HepG2 (cell line): ENCODE measurements around the gene MYO7B. TPM values are rescaled to one million over a fixed set of nuclear protein-coding genes. Genes with fewer than 3 reads are reported as not detected.

Experiments used
- ARID2 ChIP-seq: sonication (generic); formaldehyde crosslinking; IDR thresholded peaks from 2 replicates; pipeline ENCODE4 v1.8.1; 2022; ENCODE audit warnings: mild to moderate bottlenecking, missing genetic modification reagents, borderline replicate concordance
- ATF7-NPFF ChIP-seq: sonication (generic); formaldehyde crosslinking; IDR thresholded peaks from 2 replicates; pipeline ENCODE4 v1.8.1; 2023; ENCODE audit warnings: mild to moderate bottlenecking, low read depth, missing genetic modification reagents, moderate library complexity
- BRF2 ChIP-seq: sonication (generic); formaldehyde crosslinking; IDR thresholded peaks from 2 replicates; pipeline ENCODE4 v1.8.1; 2022; ENCODE audit warnings: mild to moderate bottlenecking, missing genetic modification reagents
- DNMT1 ChIP-seq: sonication (generic); formaldehyde crosslinking; IDR thresholded peaks from 2 replicates; pipeline ENCODE4 v1.5.1; 2020; ENCODE audit warnings: mild to moderate bottlenecking, missing genetic modification reagents
- HNF4G ChIP-seq, 2 experiments: sonication (generic) in 1 of 2; formaldehyde crosslinking in 1 of 2; IDR thresholded peaks; 2 replicates each; pipeline versions ENCODE4 v1.4.0 to v1.6.1; 2011 to 2020; ENCODE audit warnings: borderline replicate concordance in 2 of 2, low read depth in 2 of 2, mild to moderate bottlenecking in 2 of 2, low read length in 1 of 2, missing genetic modification reagents in 1 of 2, moderate library complexity in 1 of 2
- KDM5A ChIP-seq: fragments of 200-600 bp; sonication (generic); IDR thresholded peaks from 2 replicates; pipeline ENCODE4 v1.7.0; 2018; ENCODE audit warnings: antibody characterized with exemption, mild to moderate bottlenecking, low read length, borderline replicate concordance
- KMT2B ChIP-seq: IDR thresholded peaks from 2 replicates; pipeline ENCODE4 v1.6.1; 2016; ENCODE audit warnings: missing genetic modification reagents, missing compliant biosample characterization
- PBX2 ChIP-seq: IDR thresholded peaks from 2 replicates; pipeline ENCODE4 v1.6.1; 2016; ENCODE audit warnings: control low read depth
- PCBP2 ChIP-seq: fragments of 200-400 bp; formaldehyde crosslinking; optimal IDR thresholded peaks from 2 replicates; pipeline ENCODE3; 2018; ENCODE audit warnings: low read length, low read depth; ENCODE audit not compliant: poor library complexity, severe bottlenecking
- PRDM10 ChIP-seq: sonication (generic); formaldehyde crosslinking; IDR thresholded peaks from 2 replicates; pipeline ENCODE4 v1.4.0; 2020; ENCODE audit warnings: low read depth, missing genetic modification reagents
- SOX6 ChIP-seq, 2 experiments: fragments of 450-650 bp in 1 of 2; sonication (generic) in 1 of 2; formaldehyde crosslinking in 1 of 2; IDR thresholded peaks; 2 replicates each; pipeline versions ENCODE4 v1.4.0 to v1.6.1; 2017 to 2020; ENCODE audit warnings: antibody characterized with exemption in 1 of 2, mild to moderate bottlenecking in 1 of 2, missing genetic modification reagents in 1 of 2
- ZFYVE20 ChIP-seq: sonication (generic); formaldehyde crosslinking; IDR thresholded peaks from 2 replicates; pipeline ENCODE4 v1.8.0; 2023; ENCODE audit warnings: low read depth, mild to moderate bottlenecking, moderate library complexity, missing genetic modification reagents, borderline replicate concordance
- ZNF235 ChIP-seq: sonication (generic); formaldehyde crosslinking; IDR thresholded peaks from 2 replicates; pipeline ENCODE4 v1.8.1; 2023; ENCODE audit warnings: mild to moderate bottlenecking, missing genetic modification reagents, borderline replicate concordance
- ZNF317 ChIP-seq: sonication (generic); formaldehyde crosslinking; IDR thresholded peaks from 2 replicates; pipeline ENCODE4 v1.5.0; 2020; ENCODE audit warnings: mild to moderate bottlenecking, missing genetic modification reagents
- ZNF614 ChIP-seq: IDR thresholded peaks from 2 replicates; pipeline ENCODE4 v1.6.1; 2018; ENCODE audit warnings: missing biosample characterization, missing genetic modification reagents, inconsistent platforms, borderline replicate concordance
- ZNF770 ChIP-seq: sonication (generic); formaldehyde crosslinking; IDR thresholded peaks from 2 replicates; pipeline ENCODE4 v1.5.0; 2020; ENCODE audit warnings: mild to moderate bottlenecking, missing genetic modification reagents
- ZSCAN5A ChIP-seq: sonication (generic); formaldehyde crosslinking; IDR thresholded peaks from 2 replicates; pipeline ENCODE4 v1.8.0; 2022; ENCODE audit warnings: mild to moderate bottlenecking, missing genetic modification reagents, borderline replicate concordance
- polyA plus RNA-seq, 8 experiments: library from polyadenylated mRNA; depleted of rRNA in 3 of 8; stranded (reverse) in 7 of 8; unstranded in 1 of 8; fragments of >200 nt; fragmentation: Illumina TruSeq in 4 of 8; extraction: Trizol in 4 of 8; gene quantifications; 2 replicates each; pipeline versions ENCODE4 v1.2.1 to v1.2.3, GENCODE V29; 2011 to 2016; ENCODE audit warnings: low read depth in 4 of 8, missing spikeins in 1 of 8, mixed read lengths in 1 of 8; ENCODE audit not compliant: insufficient read depth in 1 of 8
- total RNA-seq, 5 experiments: library from RNA; depleted of rRNA; stranded (reverse); fragments of >200 nt; fragmentation: Illumina TruSeq; extraction: Trizol; gene quantifications; 2 replicates each; pipeline ENCODE4 v1.2.3, GENCODE V29; 2016; ENCODE audit warnings: low read depth in 1 of 5

The MYO7B gene
- total and polyA plus RNA-seq, 2 of the 13 experiments (the other 11 are each of a cell fraction or from before 2014, with no cell fraction given), result not detected

GRCh38 chr2:127525691-127526131 is 9.8 kb upstream of the MYO7B start (continued):
- TF ChIP-seq PCBP2 (no peak), DNMT1 (0 out of 2 replicates have a peak, but pooled peaks have one; percentile 26), SOX6 (IDR thresholded peaks at IDR 0.05) (no peak), SOX6 (CRISPR knock-in tag; IDR thresholded peaks at IDR 0.05) (0 out of 2 replicates have a peak, but pooled peaks have one; percentile 14), ZFYVE20 (CRISPR knock-in tag) (0 out of 2 replicates have a peak, but pooled peaks have one; percentile 73), KDM5A (0 out of 2 replicates have a peak, but pooled peaks have one; percentile 16), PBX2 (CRISPR knock-in tag) (0 out of 2 replicates have a peak, but pooled peaks have one; percentile 22), KMT2B (no peak), BRF2 (CRISPR knock-in tag) (0 out of 2 replicates have a peak, but pooled peaks have one; percentile 10), ZSCAN5A (CRISPR knock-in tag) (peak; percentile 25; the same call in 1 of the 2 replicates), ATF7-NPFF (CRISPR knock-in tag) (peak; percentile 92; the same call in 1 of the 2 replicates), ZNF614 (CRISPR knock-in tag) (0 out of 2 replicates have a peak, but pooled peaks have one; percentile 5), ZNF317 (peak; percentile 51; the same call in 1 of the 2 replicates), PRDM10 (CRISPR knock-in tag) (0 out of 2 replicates have a peak, but pooled peaks have one; percentile 15), HNF4G (IDR thresholded peaks at IDR 0.05; ENCODE audit: borderline replicate concordance, low read depth, low read length) (0 out of 2 replicates have a peak, but pooled peaks have one; percentile 2), HNF4G (CRISPR knock-in tag; IDR thresholded peaks at IDR 0.05; ENCODE audit: borderline replicate concordance, low read depth) (no peak), ARID2 (peak; percentile 78; the same call in 1 of the 2 replicates), ZNF770 (0 out of 2 replicates have a peak, but pooled peaks have one; percentile 9), ZNF235 (CRISPR knock-in tag) (peak; percentile 95; the same call in 1 of the 2 replicates)
